GM19468 (cell line): ENCODE data around the gene GREB1L.

Experiments used
- ATAC-seq: cut with Tn5 transposase; IDR thresholded peaks from one replicate; pipeline ENCODE4 v1.9.1; 2021; ENCODE audit warnings: mild to moderate bottlenecking, moderate library complexity, moderate number of reproducible peaks; ENCODE audit not compliant: unreplicated experiment; ENCODE audit errors: extremely low read depth

The GREB1L gene

DNA sequence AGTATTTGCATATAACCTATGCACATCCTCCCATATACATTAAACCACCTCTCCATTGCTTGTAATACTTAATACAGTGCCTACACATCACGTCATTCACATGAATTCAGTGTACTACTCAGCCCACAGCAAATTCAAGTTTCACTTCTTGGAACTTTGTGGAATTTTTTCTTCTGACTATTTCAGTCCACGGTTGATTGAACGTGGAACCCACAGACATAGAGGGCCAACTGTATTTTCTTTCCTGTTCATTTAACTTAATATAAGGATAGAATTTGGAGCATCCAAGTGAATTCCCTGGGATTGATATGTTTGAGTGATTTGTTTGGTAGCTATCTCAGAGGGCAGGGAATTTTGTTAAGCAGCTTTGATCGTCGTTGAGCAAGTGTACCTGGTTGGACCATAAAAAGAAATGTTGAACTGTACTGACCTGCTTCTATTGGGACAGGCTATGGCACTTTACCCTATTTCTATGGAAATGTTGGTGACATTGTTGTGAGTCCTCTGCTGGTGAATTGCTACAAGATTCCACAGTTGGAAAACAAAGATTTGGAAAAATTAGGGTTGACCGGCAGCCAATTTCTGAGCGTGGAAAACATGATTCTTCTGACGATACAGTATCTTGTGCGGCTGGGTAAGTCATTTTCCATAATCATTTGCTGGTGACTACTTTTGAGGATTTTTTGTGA lies 201.9 kb downstream of the GREB1L start:
- ATAC-seq, result no peak

DNA sequence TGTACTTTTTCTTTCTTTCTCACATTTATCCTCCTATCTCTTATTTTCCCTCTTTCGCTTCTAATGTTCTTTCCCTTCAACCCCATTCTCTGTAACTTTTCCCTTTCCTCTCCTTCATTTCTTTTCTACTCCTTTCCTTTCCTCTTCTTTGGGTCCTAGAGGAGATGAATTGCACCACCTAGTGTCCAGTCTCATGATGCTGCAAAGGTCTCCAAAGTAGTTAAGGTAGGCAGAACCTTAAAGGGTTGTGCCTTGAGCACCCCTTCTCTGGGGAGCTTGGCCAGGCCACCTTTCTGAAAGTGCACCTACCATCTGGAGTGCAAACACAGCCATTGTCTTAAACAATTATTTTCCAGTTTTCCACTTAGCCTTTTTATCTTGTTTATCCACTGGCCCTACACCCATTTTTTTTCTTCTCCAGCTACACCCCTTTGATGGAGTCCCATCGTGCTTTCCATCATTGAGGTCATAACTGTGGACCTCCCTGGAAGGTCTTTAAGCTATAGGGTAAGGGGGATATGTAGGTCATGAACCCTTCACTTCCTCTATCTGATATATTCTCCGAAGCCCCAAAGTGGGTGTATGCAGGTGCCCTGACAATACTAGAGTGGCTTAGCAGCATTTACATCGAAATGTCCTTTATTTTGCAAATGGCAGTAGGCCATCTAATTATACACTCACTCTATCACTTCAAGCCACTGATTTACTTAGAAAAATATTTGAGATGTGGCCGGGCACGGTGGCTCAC lies 202.6 kb downstream of the GREB1L start:
- ATAC-seq, result no peak

DNA sequence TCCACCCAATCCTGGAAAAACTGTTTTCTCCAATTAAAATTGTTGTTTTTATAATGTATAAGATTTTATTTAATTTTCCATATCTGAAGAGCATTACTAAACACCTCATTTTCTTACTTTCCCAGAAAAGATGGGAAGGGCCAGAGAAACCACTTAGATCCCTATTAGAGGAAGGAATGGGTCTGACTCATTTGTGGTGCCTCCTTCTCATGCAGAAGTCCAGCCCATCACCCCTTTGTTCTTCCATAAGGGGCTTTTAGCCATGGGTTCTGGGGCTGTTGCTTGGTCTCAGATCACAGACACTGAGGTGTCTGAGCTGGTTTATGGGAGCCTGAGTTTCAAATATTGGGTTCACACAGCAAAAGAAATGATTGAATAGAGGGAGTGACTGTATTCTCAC lies 206.3 kb downstream of the GREB1L start:
- no peak for ATAC-seq

DNA sequence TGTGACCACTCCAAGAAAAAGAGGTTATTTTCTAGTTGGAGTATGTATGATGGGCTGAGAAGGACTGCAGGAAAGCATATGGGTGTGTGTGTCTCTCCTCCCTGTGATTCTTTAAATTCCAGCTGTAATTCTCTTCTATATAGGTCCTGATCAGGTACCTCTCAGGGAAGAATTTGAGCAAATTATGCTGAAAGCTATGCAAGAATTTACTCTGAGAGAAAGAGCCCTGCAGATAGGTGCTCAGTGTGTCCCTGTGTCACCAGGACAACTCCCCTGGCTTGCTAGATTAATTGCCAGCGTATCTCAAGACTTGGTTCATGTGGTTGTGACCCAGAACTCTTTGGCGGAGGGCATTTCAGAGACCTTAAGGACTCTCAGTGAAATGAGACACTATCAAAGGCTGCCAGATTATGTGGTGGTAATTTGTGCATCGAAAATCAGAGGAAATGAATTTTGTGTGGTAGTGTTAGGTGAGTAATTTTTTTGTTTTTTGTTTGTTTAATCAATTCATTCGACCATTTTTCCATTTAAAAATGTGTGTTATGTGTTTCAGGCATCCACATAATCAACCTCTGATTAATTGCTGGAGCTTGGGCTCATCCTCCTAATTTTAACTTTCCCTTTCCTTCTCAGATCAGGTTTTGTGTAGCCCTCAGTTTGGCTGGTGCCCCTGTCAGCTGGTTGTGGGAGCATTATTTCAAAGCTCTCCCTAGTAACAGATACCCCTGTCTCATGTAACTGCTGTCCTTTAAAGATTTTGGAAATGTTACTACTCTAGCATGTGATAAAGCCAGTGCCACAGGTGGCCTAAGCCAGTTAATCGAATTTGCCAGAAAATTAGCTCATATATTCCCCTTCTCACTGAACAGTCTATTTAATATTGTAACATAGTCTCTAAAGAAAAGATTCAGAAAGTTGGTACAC lies 207.6 kb downstream of the GREB1L start:
- no peak for ATAC-seq

DNA sequence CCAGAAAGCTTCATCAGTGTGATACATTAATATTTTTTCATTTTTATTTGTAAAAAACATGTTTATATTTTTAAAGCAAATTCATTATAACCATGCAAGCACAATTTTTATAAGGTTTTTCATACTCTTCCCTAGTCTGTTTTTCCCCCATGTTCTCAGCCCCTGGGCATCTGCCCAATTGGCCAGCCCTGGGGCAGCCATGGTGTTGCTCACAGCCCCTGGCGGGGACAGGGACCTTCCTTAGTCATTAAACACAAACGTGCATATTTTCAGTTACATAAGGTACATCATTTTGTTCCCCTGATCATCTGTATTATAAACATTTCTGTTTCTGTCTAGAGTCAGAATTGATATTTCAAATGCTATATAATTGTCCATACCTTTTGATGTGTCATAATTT lies 208.5 kb downstream of the GREB1L start:
- ATAC-seq, result no peak

DNA sequence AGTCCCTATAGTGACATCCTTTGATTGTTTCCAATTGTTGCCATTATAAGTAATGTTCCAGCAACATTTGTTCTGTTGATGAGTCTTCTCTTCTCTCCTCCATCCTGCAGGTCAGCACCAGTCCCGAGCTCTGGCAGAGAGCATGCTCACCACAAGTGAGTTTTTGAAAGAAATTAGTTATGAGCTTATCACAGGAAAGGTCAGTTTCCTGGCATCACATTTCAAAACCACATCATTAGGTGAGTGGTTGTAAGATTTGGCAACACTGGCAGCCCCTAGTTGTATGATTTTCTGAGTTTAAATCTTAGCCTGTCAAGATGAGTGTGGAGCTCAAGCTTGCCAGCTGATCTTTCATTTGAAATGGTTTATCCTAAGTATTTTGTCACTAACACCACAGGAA lies 208.9 kb downstream of the GREB1L start:
- ATAC-seq, result no peak

DNA sequence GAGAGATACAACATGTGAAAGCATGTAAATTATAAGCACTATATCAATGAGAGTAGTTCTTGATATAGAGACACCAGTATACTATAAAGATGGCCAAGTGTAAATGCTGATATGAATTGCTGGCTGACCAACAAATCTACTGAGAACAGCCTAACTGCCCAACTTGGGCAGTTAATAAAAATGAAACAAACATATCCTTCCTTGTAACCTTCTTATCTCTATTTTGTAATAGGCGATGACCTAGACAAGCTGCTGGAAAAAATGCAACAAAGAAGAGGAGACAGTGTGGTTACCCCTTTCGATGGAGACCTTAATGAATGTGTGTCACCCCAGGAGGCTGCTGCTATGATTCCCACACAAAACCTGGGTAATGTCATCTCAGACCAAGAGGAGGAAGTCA lies 209.8 kb downstream of the GREB1L start:
- no peak for ATAC-seq

DNA sequence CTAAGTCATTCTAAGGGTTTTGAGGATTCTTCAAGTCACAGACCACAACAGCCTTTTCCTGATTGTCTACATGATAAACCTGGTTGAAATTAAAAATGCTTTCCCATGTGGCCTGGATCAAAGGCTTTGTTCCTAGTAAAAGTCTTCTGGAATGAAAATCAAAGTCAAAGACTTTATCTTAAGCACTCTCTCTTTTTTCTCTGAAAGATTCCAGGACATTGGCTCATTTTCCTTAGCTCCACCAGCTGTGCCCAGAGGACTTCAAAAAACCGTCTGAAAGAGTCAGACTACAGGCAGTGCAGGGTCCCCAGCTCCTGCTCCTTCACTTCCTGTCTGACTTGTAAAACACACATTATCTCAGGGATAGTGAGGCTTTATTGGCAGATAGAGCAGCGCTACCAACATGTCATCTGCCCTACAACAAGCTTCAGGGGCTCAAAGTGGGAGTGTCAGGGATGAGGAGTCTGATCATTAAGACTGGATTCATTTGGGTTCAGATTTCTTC lies 210.3 kb downstream of the GREB1L start:
- no peak for ATAC-seq

DNA sequence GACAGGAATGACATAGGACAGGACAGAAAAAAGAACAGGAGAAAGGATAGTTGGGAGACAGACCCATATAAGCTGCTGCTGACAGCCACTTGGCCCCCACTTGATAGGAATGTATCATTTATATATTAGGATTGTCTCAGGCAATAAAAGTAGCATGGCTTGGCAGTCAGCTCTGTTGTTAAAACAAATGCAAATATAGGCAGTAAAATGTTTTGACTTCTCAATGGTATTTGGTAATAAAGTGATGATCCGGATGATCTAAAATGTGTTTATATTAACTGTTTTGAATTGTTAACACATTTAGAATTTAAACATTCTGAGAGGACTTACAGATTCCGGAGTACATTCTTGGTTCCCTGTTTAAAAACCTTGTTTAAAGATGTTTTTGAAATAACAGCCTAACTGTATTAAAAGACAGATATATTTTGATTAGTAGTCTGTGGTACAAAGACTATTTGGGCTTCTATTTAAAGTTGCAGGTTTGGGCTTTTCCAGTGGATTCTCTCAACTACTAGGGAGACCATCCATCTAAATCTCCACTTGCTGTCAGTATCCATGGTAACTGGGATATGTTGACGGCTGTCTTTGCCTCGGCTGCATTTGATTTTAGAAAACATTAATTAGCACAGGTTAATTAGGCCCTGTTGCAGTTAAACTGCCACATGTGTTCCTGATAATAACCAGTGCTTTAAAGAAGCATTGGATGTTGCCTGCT lies 210.9 kb downstream of the GREB1L start:
- no peak for ATAC-seq

DNA sequence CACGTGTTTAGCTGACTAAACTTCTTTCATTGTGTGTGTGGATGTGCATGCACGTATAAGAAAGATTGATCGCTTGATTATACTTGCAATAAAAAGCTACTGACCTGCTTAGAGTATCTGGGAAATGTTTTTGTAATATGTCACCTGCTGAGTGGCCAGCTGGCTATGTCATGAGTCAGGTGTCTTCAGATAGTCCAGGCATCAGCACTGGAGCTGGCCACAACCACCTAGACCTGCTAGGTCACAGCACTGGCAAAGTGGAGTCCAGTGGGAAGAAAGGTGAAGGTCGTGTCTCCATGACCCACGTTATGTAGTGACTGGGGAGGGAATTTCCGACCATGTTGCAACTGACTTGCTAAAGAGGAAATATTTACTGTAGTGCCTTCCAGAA lies 211.5 kb downstream of the GREB1L start:
- ATAC-seq, result no peak

DNA sequence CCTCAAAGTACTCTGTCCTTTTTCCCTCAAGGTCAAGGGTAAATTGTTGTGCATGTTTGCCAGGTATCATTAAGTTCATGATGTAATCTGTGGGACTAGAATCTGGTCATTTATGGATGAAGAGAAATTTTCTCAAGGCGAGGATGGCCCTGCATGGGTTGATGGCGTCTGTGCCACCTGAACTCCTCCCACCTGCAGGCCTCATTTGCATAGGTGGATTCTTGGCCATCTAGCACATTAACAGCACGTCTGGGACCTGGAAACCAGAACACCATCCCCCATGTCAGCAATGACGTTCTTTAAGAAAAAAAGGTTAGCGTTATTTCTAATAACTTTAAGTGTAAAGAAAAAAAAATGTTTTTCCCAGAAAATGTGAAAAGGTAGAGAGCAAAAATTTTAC lies 212.7 kb downstream of the GREB1L start:
- ATAC-seq, result no peak

DNA sequence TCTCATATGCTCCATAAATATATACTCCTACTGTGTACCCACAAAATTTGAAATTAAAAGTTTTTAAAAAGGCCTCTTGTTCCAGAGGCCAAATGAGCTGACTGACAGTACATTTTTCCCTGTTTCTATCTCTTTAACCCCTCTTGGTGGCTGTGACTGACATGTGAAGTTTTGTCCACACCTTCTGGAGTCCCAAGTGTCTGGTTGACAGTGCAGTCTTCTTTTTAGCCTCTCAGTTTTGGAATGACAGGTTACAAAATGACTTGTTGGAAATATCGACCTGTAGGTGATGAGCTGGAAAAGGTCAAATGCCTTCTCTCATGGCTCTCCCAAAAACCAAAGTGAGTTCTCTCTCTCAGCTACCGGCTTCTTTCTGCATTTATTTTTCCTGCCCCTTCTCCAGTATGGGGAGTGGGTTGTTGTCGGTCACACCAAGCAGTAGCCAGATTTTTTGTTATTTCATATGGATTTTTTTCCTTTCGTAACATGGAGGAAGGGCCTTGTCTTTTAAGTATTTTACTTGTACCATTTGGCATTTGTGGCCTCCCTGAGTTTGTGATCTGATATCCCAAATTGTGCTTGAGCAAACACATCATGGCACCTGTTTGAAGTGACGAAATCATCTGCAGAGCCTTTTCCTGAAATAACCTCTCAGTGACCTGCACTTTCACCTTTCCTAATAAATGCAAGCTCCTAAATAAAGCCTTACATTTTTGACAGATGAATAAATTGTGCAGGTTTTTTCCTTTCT lies 214.6 kb downstream of the GREB1L start:
- no peak for ATAC-seq

DNA sequence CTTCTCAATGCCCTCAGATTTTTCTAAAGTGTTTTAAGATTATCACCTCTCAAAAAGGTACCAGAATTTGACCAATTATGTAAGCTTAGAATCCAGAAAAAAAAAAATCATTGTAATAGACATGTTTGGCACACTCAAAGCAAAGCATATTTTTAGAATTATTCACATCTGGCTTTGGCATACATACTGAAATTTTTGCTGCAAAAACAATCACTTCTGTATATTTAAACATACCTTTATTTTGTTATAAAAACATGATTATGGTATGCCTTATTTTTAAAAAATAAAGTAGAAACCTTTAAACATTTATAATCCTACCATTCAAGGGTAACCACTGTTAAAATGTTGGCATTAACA lies 215.1 kb downstream of the GREB1L start:
- no peak for ATAC-seq

DNA sequence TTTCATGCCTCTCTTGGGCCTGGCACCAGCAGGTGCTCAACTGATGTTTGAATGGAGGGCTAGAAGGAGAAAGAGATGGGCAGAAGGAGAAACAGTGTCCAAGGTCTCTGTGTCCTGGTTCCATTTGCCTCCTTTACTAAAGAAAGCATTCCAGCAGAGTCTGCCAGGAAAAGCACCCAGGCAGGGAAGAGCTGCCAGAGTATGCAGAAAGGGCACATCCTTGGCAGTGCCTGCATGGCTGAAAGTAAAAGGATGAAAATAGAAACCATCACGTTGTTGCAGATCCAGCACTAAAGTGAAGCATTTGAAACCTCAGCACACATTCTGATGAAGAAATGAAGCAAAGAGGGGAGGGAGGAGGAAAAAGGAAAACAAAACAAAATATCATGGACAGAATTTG lies 216.3 kb downstream of the GREB1L start:
- ATAC-seq, result no peak

DNA sequence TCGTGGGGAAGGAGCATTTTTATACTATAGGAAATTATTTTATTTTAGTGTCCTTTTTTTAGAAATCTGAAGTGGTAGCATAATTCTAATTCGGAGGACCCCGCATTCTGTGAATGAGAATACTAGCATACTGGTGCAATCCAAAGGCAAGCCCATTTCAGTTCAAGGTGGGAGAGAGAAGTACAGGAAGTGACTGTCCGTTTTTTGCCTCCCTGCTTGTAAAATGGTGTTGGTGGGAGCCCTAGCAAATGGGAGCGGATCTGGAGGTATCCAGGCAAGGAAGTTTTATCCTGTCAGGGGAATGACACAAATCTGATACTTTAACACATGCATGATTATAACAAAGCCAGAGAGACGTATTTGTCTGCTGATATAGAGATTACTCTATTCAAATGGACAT lies 216.8 kb downstream of the GREB1L start:
- ATAC-seq, result no peak

DNA sequence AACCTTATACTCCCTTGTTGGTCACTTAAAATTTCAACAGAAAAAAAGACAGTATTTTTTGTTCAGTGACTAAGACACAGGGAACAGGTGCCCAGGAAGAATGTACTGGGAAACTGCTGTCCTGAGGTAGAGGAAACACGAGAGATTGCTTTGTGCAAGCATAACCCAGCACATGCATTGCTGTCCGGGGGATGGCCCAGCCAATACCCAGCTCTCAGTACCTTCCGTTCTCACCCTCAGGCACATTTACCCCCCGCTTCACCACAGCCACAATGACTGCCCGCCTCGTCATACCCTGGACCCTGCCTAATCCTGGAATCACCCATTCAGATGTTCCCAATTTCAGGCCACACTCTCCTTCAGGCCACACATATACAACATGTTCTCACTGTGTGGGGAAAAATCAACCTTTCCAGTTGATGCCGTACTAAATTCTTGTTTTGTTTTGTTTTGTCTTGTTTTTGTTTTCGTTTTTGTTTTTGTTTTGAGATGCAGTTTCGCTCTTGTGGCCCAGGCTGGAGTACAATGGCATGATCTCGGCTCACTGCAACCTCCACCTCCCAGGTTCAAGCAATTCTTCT lies 217.8 kb downstream of the GREB1L start:
- ATAC-seq, result no peak

DNA sequence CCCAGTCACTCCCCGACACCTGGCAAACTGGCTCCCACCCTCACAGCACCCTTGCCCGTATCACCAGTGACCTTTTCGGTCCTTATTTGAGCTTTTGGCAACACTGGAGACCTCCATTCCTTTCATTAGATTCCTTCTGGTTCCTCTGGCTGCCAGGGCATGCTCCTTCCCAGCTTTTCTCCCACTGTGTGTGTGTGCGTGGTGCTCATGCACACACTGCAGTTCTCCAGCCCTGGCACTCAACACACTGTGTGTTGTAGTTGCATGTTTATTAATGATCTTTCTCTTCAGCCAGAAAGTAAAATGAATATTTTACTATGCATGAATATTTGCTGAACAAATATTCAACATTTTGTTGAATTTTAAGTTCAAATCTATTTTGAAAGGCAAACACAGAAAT lies 219.4 kb downstream of the GREB1L start:
- no peak for ATAC-seq

DNA sequence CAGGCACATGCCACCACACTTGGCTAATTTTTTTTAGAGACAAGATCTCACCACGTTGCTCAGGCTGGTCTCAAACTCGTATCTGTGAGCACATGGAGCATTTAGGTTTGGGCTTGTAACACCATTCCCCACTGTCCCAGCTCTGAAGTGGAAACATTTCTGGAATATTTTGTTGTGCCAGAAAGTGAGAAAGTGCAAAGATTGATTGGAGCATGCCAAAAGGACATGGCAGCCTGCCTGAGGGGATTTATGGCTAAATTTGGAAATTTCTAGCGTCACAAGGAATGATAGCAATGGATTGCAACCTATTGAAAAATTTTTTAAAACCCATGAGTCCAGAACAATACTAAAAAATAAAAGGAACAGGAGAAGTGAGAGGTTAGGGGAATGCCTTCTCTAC lies 221.7 kb downstream of the GREB1L start:
- no peak for ATAC-seq

DNA sequence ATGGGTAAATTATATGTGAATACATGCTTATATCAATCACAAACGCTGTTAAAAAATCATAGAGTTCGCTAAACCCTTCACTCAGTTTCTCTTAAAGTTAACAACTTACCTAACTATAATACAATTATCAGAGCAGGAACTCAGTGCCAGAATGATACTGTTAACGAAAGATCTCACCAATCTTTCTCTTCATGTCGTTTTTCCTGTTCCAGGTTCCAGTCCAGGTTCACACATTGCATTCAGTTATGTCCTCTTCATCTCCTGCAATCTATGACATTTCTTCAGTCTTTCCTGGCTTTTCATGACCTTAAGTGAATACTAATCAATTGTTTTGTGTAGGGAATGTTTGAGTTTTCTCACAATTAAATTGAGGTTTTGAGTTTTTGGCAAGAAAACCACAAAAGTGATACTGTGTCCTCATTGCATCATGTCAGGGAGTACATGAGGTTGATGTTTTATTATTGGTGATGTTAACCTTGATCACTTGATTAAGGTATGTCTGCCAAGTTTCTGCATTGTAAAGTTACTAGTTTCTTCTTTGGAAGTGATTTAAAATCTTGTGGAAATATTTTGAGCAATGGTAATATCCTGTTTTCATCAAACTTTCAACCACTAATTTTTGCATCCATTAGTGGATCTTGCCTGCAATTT lies 226.6 kb downstream of the GREB1L start:
- ATAC-seq, result no peak
